Motor neuron (in vitro differentiated cells): Measurements from ENCODE around the gene NSG2. TPM values are rescaled to one million over a fixed set of nuclear protein-coding genes. Genes with fewer than 3 reads are reported as not detected.
"Not testable (repeated sequence)": the region's sequence is repeated elsewhere in the genome, so short reads cannot be mapped to it uniquely, and the experiment has no call there.

Experiments used
- ATAC-seq, 8 experiments: fragments of 200-7000 bp; cut with Tn5 transposase; replicated peaks in 6 of 8; 2 replicates each; pipeline ENCODE4 v1.8.0; 2021; ENCODE audit warnings: mild to moderate bottlenecking in 8 of 8, moderate library complexity in 8 of 8
- H3K27ac ChIP-seq, 2 donors: fragments of 250-450 bp; sonication (Bioruptor Pico); 2 replicates each; pipeline ENCODE4 v1.9.0; 2021; ENCODE audit warnings: antibody characterized with exemption in 2 of 2, mild to moderate bottlenecking in 2 of 2, moderate library complexity in 1 of 2
- H3K4me1 ChIP-seq, 2 donors: fragments of 250-450 bp; sonication (Bioruptor Pico); replicated peaks in 1 of 2; 2 replicates each; pipeline ENCODE4 v1.6.1; 2021; ENCODE audit warnings: antibody characterized with exemption in 2 of 2, mild to moderate bottlenecking in 2 of 2, moderate library complexity in 1 of 2
- H3K4me3 ChIP-seq, 5 donors: fragments of 250-450 bp; sonication (Bioruptor Pico); 2 replicates each; pipeline ENCODE4 v1.9.0; 2021; ENCODE audit warnings: antibody characterized with exemption in 5 of 5, mild to moderate bottlenecking in 5 of 5, moderate library complexity in 4 of 5
- WGBS, 10 experiments: fragments of 450-650 bp; shearing (Covaris generic); methylation state at CpG; one replicate each; pipeline ENCODE4 v1.0.0; 2022; 5-methylcytosine and 5-hydroxymethylcytosine counted together
- in situ Hi-C, 9 experiments: fragments of 400-800 bp; cut with MboI; loops; one replicate each; pipeline ENCODE4 v1.15.0; 2021; ENCODE audit warnings: low sequenced_read_pairs in 9 of 9, low pct_unique_long_range_greater_than_20kb in 2 of 9; ENCODE audit not compliant: unreplicated experiment in 9 of 9
- total RNA-seq, 8 experiments: library from RNA; unstranded; fragments of 300-600 nt; gene quantifications; 2 replicates each; pipeline versions ENCODE4 v1.2.3 to v1.2.4, GENCODE V29; 2022

NSG2 gene
- 100 to 1,000 TPM in 4 of 8 experiments, 10 to 100 TPM in 1, under 1 TPM in 2, not detected in 1; 0.51 to 186 (median 119) TPM for total RNA-seq

DNA sequence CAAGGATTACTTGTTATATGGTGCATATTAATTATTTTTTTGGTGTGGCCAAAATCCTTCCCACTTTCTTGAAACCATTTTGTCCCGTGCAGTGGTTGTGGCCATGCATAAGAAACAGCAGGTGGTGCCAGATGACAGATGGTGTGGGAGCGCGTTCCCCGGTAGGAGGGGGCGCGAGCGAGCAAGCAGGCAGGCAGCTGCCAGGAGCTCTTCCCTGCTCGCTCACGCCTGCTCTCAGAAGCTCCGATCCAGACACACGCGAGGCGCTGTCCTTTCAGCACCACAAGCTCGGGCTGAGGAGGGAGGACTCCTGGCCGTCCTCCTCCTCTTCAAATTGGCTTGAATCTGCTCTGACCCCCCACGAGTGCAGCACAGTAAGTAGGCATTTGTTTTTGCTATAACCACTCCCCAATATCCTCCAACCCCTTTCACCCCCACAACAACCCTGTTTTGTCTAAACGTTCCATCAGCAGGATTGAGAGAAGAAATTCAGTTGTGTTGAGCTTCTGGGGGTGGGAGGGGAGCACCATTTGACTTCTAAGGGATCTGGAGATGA lies at the start of gene NSG2:
Gene NSG2 (plus strand): TSS at position 237 of the 556 bp plus-strand sequence. CDS start 1,050 bp downstream, outside the sequence.
- WGBS, 10 experiments, result 0 to 2% (median 1%) methylated on average over 8 to 12 of the region's 17 CpGs; no CpG with 5 or more reads in 6 of the 10 experiments
- no peak within 1 kb of the TSS for H3K27ac ChIP-seq
- H3K4me1 ChIP-seq, result peaks cover 0 to 26% of the 10 kb centered on the region in 2 donors
- peak; percentile 99 to 100 (median 100) for ATAC-seq
- in situ Hi-C loops, result loop anchor here in 5 of 9 experiments (5.0 to 25.0 kb wide), 4 partner anchors 267 to 272 kb away; no protein-coding TSS in a partner anchor
- H3K4me3 ChIP-seq, result peak within 1 kb of the TSS; percentile 26 to 45 (median 40)

DNA sequence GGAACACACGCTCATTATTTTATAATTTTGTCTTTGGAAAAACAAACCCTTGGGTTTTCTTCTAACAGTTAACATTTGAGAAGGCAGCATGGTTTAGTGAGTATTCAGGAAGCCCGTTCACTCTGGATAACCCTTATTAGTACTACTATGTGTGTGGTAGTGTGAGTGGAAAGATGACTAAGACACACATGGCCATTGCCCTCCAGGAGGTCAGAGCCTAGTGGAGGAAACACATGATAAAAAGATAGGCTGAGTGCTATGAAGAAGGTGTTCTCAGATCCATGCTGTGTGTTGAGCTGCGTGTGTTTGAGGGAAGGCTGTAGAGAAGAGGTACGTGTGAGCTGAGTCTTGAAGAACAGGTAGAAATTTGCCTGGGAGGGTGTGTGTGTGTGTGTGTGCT lies 48.2 kb upstream of the NSG2 start:
- no peak overlapping the region for H3K27ac ChIP-seq
- H3K4me3 ChIP-seq, result no peak overlapping the region
- in situ Hi-C loops, result loop anchor here in 1 of 9 experiments (25.0 kb wide), 1 partner anchor 385 kb away; the partner anchor contains the start of gene BOD1
- no peaks in the 10 kb centered on the region for H3K4me1 ChIP-seq
- no peak for ATAC-seq
- 0 to 100% (median 69%) methylated on average over 1 to 4 of the region's 4 CpGs for WGBS, 10 experiments

DNA sequence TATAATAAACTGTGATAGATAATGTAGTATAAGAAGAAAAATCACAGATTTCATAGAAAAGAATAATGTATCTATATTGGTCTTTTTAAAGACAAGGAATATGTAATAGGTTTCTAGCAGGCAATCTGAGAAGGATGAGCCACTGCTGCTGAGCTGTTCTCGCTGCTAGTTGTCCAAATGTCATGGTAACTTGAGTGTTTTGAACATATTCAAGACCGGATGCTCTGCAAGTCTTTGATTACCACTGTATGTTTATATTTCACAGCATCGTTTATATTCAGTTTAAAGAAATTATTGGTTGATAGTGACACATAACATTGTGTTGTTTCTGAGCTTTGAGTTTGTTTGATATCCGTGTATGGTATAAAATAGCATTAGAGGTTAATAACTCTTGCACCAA lies 47.0 kb upstream of the NSG2 start:
- WGBS, 10 experiments, result 0 to 85% (median 57%) methylated on average over 2 to 4 of the region's 4 CpGs
- no peak for ATAC-seq
- in situ Hi-C loops, result loop anchor here in 1 of 9 experiments (25.0 kb wide), 1 partner anchor 386 kb away; the partner anchor contains the start of gene BOD1
- Histone ChIP-seq H3K4me3 (no peak overlapping the region), H3K4me1 (no peaks in the 10 kb centered on the region), H3K27ac (no peak overlapping the region)

DNA sequence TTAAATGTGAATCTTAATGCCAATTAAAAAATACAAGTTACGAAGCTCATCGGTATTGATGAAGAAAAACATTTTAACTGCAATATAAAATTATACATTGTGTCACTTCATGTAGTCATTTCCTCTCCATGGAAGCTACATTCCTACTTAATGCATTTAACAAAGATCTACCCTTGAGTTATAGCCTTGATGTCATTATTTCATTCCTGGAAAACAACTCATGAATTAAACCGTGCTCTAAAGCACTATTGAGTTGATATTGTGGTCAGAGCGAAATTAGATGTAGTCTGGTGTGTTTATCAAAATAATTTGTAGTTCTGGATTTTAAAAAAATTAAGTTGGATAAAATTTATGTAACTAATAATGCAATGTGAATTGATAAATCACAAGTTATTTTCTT lies 45.4 kb upstream of the NSG2 start:
- Histone ChIP-seq H3K4me1 (no peaks in the 10 kb centered on the region), H3K4me3 (no peak overlapping the region), H3K27ac (no peak overlapping the region)
- ATAC-seq, result peak in 2 of 8 experiments; percentile 32 to 82
- in situ Hi-C loops, result no loop called here
- 26 to 96% (median 62%) methylated on average over 3 to 4 of the region's 4 CpGs; no CpG with 5 or more reads in 1 of the 10 experiments for WGBS, 10 experiments

DNA sequence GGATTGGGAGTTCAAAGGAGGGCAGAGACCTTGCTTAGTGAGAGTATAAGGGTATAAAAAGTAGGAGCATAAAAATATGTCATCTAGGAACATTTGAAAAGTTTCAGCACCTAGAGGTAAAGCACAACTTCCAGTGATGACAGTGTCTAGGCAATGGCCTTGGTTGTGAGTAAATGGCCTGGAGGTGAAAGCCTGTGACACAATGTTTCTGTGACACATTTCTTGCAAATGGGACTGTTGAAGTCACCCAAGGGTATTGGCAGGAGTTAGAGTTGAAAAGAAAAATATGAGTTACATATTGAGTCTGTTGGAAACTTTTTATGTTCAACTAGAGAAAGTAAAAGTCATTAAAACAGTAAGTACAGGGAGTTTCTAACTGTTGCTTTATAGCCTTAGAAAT lies 41.7 kb upstream of the NSG2 start:
- no peak overlapping the region for H3K4me3 ChIP-seq
- in situ Hi-C loops, result no loop called here
- no peak for ATAC-seq
- no peaks in the 10 kb centered on the region for H3K4me1 ChIP-seq
- H3K27ac ChIP-seq, result no peak overlapping the region

DNA sequence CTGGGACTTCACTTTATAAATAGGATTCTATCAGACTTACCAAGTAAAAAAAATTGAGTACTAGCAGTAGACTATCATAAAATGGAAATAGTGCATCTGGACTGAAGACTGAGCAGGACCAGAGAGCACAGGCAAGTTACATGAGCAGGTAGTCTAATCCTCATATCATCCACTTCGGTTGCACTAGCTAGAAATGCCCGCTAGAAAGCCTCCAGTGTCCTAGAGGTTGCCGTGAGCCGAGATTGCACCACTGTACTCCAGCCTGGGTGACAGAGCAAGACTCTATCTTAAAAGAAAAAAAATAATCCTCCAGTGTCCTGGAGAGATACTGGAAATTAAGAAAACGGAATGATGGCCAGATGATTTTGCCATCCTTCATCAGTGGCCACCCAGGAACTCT lies 36.6 kb upstream of the NSG2 start:
- ATAC-seq, result no peak
- in situ Hi-C loops, result no loop called here
- no peaks in the 10 kb centered on the region for H3K4me1 ChIP-seq
- WGBS, 10 experiments, result 35 to 100% (median 85%) methylated on average over 1 to 5 of the region's 5 CpGs; no CpG with 5 or more reads in 1 of the 10 experiments
- no peak overlapping the region for H3K27ac ChIP-seq
- H3K4me3 ChIP-seq, result no peak overlapping the region

DNA sequence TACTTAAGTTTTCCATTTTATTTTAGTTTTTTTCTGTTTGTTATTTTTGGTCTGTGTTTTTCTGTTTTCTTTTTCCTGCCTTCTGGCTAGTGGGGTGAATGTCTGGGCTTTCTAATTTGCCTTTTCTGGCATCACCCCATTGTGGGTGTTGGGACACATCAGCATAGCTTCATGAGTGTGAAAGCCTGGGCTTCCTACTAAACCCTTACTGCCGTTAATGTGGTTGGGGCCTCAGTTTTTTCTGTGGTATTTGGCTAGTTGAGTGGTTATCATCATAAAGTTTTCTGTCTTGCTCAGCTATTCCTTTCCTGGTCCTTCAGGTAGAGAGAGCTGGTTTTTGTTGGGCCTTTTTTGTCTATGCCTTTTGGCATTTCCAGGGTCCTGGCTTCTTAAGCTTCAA lies 35.1 kb upstream of the NSG2 start:
- no peak overlapping the region for H3K4me3 ChIP-seq
- WGBS, 10 experiments, result 0 to 89% (median 56%) methylated on average over 1 of the region's 1 CpG; no CpG with 5 or more reads in 1 of the 10 experiments
- in situ Hi-C loops, result no loop called here
- no peaks in the 10 kb centered on the region for H3K4me1 ChIP-seq
- no peak overlapping the region for H3K27ac ChIP-seq
- ATAC-seq, result no peak

DNA sequence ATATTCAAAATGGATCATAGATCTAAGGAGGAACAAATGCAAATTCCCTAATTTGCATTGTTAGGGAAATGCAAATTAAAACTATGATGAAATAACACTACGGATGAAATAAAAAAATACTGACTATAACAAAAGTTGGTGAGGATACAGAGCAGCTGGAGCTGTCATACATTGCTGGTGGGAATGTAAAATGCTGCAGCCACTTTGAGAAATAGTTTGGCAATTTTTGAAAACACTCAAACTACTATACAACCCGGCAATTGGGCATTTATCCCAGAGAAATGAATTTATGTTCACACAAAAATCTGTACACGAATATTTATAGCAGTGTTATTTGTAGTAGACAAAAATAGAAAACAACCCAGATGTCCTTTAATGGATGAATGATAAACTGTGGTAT lies 34.1 kb upstream of the NSG2 start:
- WGBS, 10 experiments, result 5 to 100% (median 51%) methylated on average over 1 to 3 of the region's 3 CpGs

DNA sequence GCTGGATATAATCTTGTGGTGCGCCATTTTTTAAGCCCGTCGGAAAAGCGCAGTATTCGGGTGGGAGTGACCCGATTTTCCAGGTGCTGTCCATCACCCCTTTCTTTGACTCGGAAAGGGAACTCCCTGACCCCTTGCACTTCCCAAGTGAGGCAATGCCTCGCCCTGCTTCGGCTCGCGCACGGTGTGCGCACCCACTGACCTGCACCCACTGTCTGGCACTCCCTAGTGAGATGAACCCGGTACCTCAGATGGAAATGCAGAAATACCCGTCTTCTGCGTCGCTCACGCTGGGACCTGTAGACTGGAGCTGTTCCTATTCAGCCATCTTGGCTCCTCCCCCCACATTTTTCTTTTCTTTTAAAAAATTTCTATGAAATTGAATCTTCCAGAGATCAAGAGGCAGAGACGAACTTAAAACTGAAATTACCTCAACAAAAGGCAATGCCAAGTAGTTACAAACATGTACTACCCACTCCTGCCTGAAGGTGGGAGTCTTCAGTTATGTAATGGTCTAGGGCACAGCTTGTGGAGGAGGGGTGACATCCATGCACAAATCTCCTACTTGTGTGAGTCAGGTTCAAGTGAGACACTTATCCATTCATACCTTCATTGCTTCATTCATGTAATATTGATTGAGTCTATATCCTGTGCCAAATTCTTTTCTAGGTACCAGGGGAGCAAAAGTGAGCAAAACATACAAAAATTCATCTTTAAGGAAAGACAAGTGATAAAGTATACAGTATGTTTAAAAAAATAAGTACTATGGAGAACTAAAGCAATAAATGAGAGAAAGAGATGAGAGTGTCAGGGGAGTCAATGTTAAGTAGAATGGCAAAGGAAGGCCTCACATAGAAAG lies 25.2 kb upstream of the NSG2 start:
- H3K27ac ChIP-seq, in situ Hi-C loops, H3K4me1 ChIP-seq: not testable (repeated sequence)
- peak in 3 of 8 experiments; percentile 46 to 74 (median 57) for ATAC-seq
- H3K4me3 ChIP-seq, result peak overlapping the region in 2 of 5 donors; percentile 8 to 16
- WGBS, 10 experiments, result 0 to 93% (median 25%) methylated on average over 1 to 6 of the region's 19 CpGs; no CpG with 5 or more reads in 5 of the 10 experiments

More for the DNA sequence above, 34.1 kb upstream of the NSG2 start:
- Histone ChIP-seq H3K4me1 (no peaks in the 10 kb centered on the region), H3K4me3 (no peak overlapping the region), H3K27ac (no peak overlapping the region)
- in situ Hi-C loops, result no loop called here
- no peak for ATAC-seq

DNA sequence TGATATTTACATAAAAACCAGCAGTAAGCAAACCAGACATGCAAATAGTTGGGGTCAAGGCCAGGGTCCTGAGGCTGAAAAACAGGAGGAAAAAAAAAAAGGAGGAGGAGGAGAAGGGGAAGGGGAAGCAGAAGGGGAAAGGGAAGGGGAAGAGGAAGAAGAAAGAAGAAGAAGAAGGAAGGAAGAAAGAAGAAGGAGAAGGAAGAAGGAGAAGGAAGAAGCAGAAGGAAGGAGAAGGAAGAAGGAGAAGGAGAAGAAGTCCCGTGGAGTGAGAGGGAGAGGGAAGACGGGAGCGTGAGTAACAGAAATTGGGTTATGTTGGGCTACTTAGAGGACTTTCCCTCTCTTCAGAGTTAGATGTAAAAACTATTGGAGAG lies 24.6 kb upstream of the NSG2 start:
- Histone ChIP-seq H3K4me3 (no peak overlapping the region), H3K4me1 (no peaks in the 10 kb centered on the region), H3K27ac (no peak overlapping the region)
- in situ Hi-C loops, result no loop called here
- 26 to 93% (median 67%) methylated on average over 2 to 3 of the region's 3 CpGs; no CpG with 5 or more reads in 2 of the 10 experiments for WGBS, 10 experiments
- ATAC-seq, result no peak

DNA sequence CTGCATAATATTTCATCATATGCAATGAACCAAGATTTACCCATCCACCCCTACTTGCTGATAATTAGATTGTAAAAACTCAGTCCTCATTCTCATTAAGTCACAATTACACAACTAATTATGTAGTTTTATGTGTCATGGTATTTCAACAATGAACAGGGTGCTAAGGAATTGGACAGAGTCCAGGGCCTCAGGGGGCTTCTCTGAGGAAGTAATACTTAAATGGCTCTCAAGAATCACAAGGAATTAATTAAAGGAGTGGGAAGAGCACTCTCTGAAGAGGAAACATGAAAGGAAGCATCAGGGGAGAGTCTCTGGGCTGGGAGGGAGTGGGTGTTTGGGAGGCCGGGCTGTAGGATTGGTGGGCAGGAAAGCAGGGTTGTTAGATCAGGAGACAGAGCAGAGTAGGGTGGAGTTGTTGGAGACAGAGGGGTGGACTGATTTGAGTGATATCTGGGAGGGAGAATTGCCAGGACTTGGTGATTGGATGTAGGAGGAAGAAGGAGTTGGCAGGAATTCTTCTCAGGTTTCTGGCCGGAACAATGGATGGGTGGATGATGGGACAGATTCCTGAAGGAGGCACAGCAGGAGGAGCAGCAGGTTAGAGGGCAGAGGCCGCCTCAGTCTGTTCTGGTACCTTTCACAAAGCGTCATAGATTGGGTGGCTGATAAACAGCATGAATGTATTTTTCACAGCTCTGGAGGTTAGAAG lies 23.0 kb upstream of the NSG2 start:
- Histone ChIP-seq H3K4me1 (no peaks in the 10 kb centered on the region), H3K27ac (no peak overlapping the region), H3K4me3 (no peak overlapping the region)
- WGBS, 10 experiments, result 0 to 100% (median 60%) methylated on average over 1 to 4 of the region's 4 CpGs; no CpG with 5 or more reads in 1 of the 10 experiments
- ATAC-seq, result no peak
- in situ Hi-C loops, result no loop called here

DNA sequence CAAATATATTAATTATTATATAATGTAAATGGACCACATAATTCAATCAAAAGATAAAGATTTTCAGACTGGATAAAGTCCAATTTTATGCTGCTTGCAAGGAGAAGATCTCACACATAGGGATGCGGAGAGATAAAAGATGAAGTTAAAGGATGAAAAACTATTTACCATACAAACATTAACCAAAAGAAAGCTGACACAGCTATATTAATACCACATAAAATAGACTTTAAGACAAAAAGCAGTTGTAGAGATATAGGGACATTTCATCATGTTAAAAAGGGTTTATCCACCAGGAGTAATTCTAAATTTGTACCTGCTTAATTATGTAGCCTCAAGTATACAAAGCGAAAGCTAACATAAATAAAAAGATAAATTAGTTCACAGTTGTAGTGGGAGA lies 15.2 kb upstream of the NSG2 start:
- in situ Hi-C loops, result loop anchor here in 1 of 9 experiments (25.0 kb wide), 1 partner anchor 282 kb away; no protein-coding TSS in a partner anchor
- Histone ChIP-seq H3K27ac (no peak overlapping the region), H3K4me1 (no peaks in the 10 kb centered on the region), H3K4me3 (no peak overlapping the region)
- WGBS, 10 experiments, result 6 to 100% (median 94%) methylated on average over 1 to 2 of the region's 2 CpGs
- ATAC-seq, result no peak
